Activated CD4-positive, alpha-beta T cell treated with anti-CD3 and anti-CD28 coated beads, Interleukin-2, Interleukin-4, amounts not matched to agents 100 ng/mL and 50 ng/mL, durations not matched to agents 16 hours and 8 hours (primary cell): ENCODE measurements around the gene CCDC172.
"Not testable (repeated sequence)": the region's sequence is repeated elsewhere in the genome, so short reads cannot be mapped to it uniquely, and the experiment has no call there.

Experiments
- DNase-seq: peaks from one replicate; pipeline ENCODE4 v3.0.0-alpha.2; 2020; ENCODE audit warnings: low spot score

The CCDC172 gene

DNA sequence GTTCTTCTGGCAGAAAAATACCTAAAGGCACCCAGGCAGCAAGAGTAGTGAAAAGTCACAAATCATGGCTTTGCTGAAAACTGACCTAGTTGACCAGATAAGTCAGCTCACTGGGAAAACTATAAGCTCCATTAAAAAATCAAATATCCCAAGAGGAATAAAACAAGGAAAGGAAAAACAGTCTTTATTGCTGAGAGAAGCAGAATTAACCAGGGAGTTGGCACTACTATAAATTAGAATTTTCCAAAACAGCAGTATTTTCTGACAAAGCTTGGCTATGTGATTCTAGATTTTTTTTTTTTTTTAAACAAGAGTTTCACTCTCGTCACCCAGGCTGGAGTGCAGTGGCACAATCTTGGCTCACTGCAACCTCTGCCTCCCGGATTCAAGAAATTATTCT, 12.6 kb downstream of the CCDC172 start:
- no peak for DNase-seq

DNA sequence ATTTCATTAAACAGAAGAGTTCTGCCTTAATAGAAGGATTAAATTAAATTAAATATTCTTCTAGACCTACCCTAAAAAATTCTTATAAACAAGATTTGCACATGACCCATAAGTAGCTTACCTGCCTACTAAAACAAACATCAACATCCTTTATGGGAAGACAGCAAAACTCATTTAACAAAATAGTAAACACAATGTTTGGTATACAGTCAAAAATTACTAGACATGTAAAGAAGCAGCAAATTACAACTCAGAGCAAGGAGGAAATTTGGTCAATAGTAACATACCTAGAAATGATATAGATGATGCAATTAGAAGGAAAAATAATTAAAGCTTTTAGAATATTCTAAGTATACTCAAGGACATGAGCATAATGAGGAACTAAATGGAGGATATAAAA, 27.9 kb downstream of the CCDC172 start:
- DNase-seq = no peak

DNA sequence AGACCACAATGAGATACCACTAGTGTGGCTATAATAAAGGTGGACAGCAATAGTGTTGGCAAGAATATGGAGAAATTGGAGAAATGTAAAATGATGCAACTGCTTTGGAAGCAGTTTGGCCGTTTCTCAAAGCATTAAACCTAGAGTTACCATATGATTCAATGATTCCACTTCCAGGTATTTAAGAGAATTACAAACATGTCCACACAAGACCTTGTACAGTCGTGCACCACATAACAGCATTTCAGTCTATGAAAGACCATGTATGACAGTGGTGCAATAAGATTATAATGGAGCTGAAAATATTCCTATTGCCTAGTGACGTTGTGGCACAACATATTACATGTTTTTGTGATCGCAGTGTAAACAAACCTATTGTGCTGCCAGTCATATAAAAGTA, 29.6 kb downstream of the CCDC172 start:
- no peak for DNase-seq

DNA sequence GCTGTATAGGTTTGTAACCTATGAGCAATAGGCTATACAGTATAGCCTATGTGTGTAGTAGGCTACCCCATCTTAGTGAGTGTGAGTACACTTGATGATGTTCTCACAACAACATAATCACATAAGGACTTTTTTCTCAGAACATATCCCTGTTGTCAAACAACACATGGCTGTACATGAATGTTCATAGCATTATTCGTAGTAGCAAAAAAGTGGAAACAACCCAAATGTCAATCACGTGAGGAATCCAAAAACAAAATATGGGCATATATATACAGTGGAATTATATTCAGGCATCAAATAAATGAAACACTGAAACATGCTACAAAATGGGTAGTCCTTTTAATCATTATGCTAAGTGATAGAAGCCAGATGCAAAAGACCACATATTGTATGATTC, 31.1 kb downstream of the CCDC172 start:
- DNase-seq = no peak

DNA sequence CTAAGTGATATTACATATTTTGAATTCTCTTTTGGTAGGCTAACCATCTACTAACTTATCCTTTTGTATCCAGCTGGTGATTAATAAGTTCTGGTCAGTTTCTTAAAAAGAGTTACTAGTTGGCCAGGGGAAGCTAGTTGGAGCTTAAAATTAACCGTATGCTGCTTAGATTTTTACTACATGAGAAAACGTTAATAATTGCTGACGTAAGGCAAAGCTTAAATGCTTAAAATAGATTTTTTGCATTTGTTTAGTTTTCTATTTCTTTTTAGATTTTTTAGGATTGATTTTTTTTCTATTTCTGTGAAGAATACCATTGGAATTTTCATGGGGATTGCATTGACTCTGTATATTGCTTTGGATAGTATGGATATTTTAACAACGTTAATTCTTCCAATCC, 32.6 kb downstream of the CCDC172 start:
- no peak for DNase-seq

DNA sequence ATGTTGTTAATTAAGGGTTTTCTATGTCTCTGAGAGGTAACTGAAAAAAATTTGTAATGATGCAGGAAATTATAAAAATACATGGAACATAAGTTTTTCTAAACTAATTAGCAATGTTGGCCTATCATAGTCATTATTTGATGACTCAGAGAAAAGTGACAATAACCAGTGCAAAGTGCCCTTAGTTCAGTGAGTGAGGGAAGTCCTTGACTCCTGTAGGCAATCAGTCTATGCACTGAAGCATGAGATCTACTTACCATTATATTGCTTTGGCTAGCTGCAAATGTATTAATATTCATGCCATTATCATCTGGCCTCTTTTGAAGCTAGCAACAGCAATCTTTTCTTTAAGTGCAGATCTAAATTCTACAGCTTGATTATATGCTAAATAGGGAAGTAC, 40.6 kb downstream of the CCDC172 start:
- DNase-seq = no peak

DNA sequence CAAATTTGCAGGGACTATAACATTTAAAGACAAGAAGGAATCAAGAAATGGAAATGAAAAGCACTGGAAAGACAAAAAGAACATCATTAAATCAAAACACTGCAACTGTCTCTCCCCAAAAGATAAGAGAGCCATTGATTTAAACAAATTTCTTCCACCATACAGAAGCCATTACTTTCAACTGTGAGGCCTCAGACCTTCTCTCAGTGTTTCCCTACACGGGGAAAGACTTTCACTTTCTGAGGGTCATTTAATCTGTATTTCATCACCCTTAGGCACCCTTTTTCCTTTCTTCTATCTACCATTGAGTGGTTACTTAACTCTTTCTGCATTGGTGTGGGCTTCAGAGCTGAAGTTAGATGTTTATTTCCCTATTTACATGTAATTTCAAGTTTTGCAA, 47.5 kb downstream of the CCDC172 start:
- DNase-seq = no peak

DNA sequence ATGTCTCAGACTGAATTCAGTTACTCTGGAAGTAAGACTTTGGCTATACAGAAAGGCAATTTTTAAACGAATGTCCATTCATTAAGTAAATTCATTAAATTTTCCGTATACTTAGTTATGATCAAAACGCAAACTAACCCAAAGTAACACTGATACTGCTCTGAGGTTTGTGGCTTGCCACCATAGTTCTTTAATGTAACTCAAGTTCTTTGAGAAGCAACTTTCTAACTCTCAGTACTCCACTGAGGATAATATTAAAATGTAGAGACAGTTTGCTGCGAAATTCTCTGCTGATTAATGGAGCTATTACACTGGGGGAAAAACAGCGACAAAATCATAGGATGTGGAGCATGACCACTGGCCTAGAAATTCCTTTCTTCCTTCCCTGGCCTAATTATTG, 58.0 kb downstream of the CCDC172 start:
- DNase-seq = no peak

DNA sequence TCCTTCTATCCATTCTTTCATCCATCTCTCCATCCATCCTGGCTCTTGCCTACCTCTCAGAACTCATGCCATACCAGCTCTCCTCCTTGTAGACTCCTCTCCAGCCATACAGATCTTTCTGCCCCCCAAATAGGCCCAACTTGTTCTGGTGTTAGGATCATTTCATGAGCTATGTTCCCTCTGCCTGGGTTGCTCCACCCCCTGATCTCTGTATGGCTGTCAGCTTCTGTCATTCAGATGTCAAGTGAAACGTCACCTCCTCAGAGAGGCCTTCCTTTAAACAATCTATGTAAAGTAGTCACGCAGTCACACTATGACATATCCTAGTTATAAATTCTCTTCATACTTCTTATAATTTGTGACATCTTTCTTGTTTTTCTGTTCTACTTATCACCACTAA, 61.1 kb downstream of the CCDC172 start:
- no peak for DNase-seq

DNA sequence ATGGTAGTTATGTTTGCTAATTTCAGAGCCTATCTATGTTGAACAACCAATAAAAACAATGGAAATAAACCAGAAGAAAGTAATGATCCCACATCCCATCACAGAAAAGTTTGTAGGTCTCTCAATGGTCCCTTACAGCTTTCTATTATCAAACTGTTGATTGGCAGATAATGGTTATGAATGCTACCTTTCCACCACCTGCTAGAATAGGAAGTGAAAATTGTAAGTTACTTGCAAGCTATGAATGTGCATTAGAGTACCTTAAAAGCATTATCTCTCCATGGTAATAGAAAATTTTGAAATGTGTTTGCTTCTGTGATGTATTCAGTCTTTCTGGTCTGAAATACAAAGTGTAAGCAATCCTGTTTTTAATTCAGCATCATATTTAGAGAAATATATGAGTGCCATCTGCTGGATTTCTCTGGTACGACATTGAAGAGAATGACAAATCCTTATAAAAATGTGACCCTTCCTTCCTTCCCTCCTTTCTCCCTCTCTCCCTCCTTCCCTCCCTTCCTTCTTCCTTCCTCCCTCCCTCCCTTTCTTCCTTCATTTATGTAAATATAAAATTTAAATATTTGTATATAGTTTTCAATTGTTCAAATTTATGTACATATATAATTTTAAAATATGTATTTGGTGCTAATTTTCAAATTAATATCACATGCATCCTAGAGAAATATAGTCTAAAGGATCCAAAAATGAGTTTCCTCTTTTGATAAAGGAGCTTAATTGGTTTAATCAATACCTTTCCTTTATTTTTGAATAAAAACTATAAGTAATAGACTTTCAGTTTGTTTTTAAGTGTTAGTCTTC, 62.0 kb downstream of the CCDC172 start:
- DNase-seq = peak; percentile 19

DNA sequence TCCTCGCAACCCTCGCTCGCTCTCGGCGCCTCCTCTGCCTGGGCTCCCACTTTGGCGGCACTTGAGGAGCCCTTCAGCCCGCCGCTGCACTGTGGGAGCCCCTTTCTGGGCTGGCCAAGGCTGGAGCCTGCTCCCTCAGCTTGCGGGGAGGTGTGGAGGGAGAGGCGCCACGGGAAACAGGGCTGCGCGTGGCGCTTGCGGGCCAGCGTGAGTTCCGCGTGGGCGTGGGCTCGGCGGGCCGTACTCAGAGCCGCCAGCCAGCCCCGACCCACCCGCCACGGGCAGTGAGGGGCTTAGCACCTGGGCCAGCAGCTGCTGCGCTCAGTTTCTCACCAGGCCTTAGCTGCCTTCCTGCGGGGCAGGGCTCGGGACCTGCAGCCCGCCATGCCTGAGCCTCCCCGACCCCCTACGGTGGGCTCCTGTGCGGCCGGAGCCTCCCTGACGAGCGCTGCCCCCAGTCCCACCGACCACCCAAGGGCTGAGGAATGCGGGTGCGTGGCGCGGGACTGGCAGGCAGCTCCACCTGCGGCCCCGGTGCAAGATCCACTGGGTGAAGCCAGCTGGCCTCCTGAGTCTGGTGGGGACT, 69.1 kb downstream of the CCDC172 start:
- not testable (repeated sequence) for DNase-seq

DNA sequence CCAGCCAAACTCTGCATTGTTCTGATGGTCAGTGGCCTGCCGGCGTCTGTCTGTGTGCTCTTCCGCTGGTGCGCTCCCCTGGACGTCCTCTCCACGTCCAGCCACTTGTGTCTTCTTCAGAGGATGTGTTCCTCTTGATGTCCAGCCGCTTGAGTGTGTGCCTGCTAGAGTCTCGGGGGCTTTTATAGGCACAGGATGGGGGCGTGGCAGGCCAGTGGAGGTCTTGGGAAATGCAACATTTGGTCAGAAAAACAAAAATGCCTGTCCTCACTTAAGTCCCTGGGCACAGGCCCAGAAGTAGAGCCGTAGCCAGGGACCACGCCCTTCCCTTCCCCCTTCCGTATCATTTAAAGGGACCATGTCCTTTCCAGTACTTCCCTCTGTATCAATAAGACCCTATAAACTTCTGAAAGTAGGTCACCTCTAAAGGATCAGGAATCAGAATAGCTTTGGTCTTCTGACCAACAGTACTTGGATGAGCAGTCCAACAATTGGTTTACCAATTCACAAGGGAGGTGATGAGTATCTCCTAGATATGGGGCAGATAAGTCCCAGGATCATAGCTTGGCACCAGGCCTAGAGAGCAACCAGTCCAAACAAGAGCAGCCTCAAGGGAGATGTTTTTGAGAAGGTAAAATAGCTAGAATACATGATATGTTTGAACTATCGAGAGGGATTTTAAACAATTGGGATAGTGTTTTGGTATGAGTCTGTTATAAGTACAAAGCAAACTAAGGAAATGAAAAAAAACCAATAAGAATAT, 71.2 kb downstream of the CCDC172 start:
- DNase-seq = no peak

DNA sequence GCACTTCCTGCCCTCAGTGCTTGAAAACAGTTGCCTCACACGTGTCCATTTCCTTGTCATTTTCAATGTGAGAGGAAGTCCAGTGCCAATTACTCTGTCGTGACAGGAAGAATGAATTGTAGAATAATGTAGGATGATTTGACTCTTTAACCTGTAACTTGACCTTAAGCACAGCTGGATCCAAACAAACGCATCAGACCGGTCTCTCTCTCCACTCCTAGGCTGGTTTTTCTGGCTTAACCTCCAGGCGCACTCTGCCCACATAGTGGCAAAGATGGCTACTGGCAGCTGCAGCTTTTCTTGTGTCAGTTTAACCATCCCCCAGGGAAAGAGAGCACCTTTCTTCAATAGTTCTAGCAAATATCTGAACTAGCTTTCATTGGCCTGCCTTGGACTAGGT, 74.0 kb downstream of the CCDC172 start:
- DNase-seq = no peak

DNA sequence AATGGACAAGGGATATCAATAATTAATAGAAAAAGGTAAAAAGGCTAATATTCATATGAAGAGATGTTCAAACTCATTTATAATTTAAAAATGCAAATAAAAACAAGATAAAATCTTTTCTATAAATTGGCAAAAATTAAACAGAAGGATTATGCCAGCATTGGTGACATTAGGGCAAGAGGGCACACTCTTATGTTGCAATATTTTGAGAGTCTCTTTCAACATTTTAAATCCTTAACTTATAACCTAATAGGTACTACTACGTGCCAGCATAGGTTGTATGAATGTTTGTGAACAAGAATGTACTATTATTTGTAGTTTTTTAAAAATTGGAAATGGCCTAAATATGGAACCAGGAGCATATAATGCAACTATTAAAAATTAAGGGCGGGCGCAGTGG, 78.6 kb downstream of the CCDC172 start:
- DNase-seq = no peak

DNA sequence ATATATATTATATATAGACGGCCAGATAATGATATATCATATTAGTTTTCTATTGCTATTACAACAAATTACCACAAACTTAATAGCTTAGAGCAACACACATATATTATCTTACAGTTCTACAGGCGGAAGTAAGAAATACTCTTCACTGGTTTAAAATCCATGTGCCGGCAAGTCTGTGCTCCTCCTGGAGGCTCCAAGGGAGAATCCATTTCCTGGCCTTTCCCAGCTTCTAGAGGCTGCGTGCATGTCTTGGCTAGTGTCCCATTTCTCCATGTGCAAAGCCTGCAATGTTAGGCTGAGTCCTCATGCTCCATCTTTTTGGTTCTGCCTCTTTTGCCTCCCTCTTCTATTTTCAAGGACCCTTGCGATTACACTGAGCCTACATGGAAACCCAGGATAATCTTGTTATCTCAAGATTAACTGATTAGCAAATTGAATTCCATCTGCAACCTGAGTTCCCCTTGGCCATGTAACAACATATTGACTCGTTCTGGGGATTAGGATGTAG, 79.5 kb downstream of the CCDC172 start:
- no peak for DNase-seq

DNA sequence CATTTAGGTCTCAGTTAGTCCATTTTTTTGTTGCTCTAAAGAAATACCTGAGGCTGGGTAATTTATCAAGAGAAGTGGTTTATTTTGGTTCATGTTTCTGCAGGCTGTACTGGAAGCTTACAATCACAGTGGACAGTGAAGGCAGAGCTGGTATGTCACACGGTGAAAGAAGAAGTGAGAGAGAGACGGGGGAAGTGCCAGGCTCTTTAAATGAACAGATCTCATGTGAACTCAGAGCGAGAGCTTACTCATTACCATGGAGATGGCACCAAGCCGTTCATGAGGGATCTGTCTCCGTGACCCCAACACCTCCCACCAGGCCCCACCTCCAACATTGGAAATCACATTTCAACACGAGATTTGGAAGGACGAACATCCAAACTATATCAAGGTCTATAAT, 84.5 kb downstream of the CCDC172 start:
- DNase-seq = no peak

DNA sequence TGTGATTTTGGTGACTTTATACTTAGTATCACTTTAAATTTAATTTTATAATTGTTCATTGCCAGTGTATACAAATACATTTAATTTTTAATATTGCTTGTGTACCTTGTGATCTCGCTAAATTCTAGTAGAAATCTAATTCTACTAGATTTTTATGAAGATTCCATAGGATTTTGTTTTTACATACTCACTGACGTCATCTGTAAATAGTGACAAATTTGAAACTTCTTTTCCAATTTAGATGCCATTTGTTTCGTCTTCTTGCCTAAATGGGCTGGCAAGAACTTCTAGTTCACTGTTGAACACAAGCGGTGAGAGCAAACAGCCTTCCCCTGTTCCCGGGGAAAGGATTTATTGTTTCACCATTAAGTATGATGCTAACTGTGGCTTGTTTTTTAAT, 86.1 kb downstream of the CCDC172 start:
- DNase-seq = no peak

DNA sequence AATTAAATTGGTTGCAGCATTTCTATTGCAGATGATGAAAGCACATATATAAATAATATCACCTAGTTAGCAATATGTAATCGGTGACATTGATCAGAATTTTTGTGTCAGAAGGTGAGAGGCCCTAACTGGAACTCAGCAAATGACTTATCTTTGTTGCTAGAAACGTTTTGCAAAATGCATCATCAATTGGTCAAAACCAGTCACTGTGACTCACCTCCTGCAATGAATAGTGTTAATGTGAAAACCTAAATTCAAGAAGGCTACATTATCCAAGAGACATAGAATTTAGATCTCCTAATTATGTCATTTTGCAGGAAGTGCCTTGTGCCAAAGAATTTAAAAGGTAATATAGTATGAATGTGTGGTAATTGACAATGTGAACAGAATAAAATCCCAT, 93.6 kb downstream of the CCDC172 start:
- DNase-seq = peak; percentile 2

DNA sequence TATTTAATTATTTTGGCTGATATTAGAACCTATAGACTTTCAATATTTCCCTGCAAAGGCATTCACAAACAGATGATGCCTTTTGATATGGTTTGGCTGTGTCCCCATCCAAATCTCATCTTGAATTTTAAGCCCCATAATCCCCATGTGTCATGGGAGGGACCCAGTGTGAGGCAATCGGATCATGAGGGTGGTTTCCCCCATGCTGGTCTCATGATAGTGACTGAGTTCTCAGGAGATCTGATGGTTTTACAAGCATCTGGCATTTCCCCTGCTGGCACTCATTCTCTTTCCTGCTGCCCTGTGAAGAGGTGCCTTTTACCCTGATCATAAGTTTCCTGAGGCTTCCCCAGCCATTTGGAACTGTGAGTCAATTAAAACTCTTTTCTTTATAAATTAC, 94.1 kb downstream of the CCDC172 start:
- no peak for DNase-seq

DNA sequence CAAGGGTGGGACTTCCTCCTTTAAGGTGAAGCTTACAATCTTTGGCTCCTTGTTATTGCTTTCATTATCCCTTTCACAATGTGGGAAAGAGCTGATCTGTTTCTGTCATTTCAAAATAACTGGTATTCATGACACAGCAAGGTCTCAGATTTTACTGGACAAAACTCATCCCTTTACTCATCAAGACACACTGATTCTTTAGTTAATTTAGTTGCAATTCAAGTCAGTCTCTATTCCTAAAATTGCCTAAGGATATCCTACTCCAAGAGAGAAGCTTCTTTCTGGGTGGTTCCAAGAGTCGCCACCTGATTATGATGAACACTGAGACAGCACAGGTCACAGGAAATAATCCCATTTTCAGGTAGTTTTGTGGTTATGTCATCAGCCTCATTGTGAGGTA, 97.6 kb downstream of the CCDC172 start:
- no peak for DNase-seq

DNA sequence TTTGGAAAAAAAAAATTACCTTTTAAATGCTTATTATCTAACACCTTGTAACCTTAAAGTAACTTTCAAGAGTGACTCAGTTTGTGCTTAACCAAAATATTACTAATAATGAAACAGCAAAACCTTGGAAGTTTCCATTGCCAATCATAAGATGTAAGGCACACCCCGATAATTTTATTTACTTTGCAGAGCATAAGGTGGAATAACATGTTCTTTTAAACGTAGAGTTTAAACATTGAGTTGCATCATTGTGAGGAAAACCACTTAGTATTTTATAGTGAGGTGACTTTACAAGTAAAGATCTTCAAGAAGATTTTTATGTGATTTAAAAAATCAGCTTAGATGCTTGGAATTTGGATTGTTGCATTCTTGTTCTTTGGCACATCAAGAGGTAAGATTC, 103.4 kb downstream of the CCDC172 start, which contains the start of gene PNLIPRP3:
Gene PNLIPRP3, plus strand, starts transcription at position 177 of the 400 bp plus-strand sequence. Its CDS starts 166 bp downstream, at position 343.
- DNase-seq = no peak

DNA sequence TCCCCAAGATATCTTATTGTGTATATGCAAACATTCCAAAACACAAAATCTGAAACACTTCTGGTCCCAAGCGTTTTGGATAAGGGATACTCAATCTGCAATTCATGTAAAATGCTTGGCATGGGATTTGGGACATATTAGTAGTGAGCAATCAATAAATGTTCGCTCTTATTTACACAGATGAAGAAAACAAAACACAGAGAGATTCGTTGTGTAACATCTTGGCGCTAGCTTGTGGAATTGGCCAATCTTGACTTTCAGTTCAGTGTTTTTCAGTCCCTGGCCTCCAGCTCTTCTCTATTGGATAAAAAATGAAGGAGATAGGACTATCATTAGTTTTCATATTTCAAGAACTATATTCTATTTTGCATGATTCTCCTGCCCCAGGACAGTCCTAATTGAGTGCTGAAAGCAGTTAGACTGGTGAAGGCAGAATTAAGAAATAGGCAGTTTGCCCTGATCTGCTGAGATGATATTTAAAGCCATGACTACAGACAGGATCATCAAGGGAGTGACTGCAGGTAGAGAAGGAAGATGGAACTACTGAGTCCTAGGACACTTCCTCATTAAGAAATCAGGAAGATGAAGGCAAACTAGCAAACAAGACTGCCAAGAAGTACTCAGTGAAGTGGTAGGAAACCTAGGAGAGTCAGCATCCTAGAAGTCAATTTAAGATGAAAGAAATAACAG, 105.2 kb downstream of the CCDC172 start:
- DNase-seq = no peak
